ENCODE data around the gene RBFOX1.

Gene RBFOX1

DNA sequence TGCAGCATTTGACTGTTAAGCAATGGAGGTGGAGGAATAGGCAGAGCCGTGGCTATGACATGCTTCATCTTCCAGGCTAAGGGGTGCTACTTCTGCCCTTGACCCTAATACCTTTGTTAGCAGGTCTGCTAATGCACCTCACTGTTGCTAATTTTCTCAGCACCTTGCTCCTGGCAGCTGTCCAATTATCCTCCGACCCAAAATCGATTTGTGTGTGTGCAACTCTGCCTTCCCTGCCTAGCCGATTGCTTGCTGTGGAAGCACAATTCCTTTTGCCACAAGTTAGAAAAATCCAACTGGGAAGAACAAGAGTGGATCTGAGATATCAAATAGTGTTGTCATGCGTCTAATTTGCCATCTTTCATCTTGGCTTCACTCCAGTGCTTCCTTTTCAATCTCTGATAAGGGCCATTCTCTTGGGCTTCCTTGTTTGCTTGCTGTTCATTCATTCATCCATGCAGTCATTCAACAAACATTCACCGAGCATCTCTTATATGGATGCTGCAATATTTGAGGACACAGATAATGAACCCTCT, 422.8 kb downstream of the RBFOX1 start:
- H3K4me3 ChIP-seq (ENCODE audit: low read depth, low read length): no peak overlapping the region
- TF ChIP-seq, protein P1, sequence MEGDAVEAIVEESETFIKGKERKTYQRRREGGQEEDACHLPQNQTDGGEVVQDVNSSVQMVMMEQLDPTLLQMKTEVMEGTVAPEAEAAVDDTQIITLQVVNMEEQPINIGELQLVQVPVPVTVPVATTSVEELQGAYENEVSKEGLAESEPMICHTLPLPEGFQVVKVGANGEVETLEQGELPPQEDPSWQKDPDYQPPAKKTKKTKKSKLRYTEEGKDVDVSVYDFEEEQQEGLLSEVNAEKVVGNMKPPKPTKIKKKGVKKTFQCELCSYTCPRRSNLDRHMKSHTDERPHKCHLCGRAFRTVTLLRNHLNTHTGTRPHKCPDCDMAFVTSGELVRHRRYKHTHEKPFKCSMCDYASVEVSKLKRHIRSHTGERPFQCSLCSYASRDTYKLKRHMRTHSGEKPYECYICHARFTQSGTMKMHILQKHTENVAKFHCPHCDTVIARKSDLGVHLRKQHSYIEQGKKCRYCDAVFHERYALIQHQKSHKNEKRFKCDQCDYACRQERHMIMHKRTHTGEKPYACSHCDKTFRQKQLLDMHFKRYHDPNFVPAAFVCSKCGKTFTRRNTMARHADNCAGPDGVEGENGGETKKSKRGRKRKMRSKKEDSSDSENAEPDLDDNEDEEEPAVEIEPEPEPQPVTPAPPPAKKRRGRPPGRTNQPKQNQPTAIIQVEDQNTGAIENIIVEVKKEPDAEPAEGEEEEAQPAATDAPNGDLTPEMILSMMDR (IDR thresholded peaks at IDR 0.05; ENCODE audit: low read depth, low read length): no peak
- in situ Hi-C loops (cut with HindIII; ENCODE audit: low sequenced_read_pairs): no loop called here
- DNase-seq (ENCODE audit: low read depth, low spot score): no peak

Data from astrocyte of the spinal cord (primary cell).